LNCAP (cell line): ENCODE measurements around the gene RANBP1.

ENCODE experiments used
- TF ChIP-seq, protein P1 (sequence below): fragments of 450-650 bp; IDR thresholded peaks from 2 replicates; pipeline ENCODE4 v1.5.1; 2017; ENCODE audit warnings: mild to moderate bottlenecking

RANBP1 gene

DNA sequence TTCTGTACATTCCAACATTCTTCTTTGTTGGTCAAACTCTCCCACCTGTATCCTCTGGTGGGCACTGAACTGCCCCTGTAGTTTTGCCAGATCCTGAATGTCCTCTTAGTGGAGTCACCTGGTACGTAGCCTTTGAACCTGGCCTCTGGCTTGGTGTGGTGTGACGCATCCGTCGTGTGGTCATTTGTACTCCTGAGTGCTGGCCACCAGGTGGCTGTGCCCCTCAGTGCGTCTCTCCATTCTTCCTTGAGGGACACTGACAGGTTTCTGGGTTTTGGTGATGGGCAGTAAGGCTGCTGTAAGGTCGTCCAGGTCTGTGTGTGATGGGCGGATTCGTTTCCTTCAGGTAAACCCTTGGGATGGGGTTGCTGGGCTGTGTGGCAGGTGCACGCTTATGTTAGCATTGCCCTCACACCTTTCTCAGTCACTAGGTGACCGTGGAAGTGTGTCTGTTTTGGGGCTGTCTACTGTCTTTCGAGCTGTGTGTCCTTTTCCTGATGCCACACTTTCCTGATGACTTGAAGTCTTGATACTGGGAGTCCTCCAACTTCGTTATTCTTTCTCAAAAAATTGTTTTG, 13.6 kb upstream of the RANBP1 start:
- TF ChIP-seq, protein P1, sequence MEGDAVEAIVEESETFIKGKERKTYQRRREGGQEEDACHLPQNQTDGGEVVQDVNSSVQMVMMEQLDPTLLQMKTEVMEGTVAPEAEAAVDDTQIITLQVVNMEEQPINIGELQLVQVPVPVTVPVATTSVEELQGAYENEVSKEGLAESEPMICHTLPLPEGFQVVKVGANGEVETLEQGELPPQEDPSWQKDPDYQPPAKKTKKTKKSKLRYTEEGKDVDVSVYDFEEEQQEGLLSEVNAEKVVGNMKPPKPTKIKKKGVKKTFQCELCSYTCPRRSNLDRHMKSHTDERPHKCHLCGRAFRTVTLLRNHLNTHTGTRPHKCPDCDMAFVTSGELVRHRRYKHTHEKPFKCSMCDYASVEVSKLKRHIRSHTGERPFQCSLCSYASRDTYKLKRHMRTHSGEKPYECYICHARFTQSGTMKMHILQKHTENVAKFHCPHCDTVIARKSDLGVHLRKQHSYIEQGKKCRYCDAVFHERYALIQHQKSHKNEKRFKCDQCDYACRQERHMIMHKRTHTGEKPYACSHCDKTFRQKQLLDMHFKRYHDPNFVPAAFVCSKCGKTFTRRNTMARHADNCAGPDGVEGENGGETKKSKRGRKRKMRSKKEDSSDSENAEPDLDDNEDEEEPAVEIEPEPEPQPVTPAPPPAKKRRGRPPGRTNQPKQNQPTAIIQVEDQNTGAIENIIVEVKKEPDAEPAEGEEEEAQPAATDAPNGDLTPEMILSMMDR = no peak

DNA sequence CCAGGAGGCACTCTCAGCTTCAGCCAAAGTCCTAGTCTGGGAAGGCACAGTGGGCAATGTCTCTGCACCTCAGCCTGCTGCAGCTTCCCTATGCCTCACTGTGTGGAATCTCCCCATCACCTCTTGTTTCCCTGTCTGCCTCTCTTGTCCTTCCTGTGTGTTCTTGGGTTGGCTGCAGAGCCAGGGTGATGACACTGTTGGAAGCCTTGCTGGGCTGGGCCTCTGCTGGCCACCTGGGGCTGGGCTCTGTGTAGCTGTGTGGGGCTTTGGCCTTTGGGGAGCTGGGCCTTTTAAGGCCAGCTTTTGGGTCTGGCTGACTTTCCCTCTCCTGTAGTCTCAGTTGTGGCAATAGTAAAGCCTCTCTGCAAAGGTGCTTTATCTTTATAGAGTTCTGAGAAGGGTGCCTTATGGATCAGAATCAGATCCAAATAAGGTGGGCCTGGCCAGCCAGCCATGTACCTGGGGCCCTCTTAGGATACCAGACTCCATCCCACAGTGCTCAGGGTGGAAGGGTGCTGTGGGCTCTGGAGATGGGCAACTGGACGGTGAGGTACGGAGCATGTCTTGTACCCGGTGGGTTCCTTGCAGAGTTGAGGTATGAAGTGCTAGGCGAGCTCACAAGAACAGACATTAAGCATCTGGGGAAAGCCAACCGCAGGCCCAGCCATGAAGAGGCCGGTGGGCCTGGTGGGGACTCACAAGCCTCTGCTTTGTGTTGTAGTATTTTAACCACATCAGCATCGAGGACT, 10.3 kb upstream of the RANBP1 start:
- TF ChIP-seq, protein P1 = no peak

DNA sequence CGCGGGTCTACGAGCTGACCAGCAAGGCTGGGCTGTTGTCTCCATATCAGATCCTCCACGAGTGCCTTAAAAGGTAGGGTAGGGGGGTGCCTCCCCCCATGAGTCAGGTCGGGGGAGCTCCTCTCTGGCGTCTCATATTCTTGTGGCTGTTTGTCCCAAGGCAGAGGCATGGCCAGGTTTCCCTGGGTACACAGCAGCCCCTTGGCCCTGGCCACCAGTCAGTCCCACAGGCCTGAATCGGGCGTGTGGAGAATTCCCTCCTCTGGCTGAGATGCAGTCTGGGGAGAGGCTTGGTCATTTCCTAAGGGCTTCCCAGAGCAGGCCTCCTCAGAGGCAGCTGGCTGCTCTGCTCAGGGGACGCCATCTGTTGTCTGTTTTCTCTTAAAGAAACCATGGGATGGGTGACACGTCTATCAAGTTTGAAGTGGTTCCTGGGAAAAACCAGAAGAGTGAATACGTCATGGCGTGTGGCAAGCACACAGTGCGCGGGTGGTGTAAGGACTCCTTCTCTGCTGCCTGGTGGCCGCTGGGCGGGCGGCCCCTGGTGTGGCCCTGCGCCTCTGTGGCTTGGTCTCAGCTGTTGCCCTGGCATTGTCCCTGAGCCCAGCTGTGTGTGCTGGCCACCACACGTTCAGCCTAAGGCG, 9.6 kb upstream of the RANBP1 start:
- TF ChIP-seq, protein P1 = no peak

DNA sequence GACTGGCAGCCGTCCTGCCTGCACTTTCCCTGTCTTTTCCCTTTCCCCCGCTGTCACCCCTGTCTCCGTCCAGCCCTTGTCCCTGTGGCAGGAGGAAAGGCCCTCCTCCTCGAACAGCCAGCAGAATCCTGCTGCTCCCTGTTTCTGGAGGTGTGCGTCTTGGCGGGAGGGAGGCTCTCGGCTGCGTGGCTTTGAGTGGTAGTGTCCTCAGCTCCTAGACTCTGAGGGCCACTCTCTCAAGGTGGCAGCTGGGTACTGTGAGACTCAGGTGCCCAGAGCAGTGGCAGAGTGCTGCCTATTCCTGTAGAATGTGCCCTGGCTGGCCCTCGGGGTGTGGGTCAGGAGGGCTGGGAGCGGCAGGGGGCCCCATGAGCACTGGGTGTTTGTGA, 9.1 kb upstream of the RANBP1 start:
- TF ChIP-seq, protein P1 = no peak

DNA sequence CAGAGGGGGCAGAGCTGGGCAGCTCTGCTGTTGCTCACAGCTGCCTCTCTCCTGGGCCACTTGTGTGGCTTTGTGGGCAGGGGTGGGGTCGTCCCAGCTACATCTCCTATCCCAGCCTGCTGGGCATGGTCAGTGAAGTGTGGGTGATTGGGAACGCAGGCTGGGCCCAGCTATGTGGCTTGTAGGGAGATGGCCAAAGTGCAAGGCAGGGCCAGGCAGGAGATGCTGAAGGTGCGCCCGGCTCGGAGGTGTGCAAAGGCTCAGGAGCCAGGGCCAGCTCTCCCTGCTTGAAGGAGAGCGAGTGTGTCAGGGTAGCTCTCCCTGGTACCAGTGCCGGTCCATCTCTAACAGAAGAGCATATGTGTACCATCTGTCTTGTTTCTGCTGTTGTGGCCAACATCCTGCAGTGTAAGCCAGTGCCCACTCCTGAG, 8.4 kb upstream of the RANBP1 start:
- TF ChIP-seq, protein P1 = no peak

DNA sequence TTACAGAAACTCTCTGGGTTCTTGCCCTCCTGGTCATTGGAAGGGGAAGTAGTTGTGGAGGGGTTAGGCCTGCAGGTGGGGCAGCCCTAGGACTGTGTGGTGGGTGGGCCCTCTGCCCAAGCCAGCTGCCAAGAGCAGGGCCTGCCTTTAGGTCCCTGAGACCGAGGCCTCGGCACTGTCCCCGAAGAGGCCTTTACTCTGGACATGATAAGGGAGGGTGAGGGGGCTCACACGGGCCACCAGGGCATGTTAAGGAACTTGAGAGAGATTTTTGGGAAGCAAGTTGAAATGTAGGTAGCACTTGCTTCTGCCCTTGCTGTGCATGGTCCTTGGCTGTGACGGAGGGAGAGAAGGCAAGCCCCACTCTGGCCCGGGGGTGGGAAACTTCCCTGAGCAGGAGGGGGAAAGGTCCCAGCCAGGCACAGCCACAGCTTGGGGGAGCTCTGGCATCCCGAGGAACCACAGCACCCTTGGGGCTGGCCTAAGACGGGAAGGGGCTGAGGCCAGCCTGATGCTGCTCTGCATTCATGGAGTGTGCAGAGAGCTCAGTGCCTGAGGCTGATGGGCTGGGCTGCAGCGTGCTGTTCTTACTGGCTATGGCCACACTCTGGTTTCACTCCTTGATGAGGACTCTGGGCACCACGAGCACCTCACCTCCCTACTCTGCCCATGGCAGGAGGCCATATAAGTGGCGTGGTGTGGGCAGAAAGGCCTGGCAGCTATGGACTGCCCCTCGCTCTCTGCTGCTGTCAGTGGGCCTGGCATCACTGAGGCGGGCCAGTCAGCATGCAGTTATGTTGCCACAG, 7.8 kb upstream of the RANBP1 start:
- TF ChIP-seq, protein P1 = no peak

DNA sequence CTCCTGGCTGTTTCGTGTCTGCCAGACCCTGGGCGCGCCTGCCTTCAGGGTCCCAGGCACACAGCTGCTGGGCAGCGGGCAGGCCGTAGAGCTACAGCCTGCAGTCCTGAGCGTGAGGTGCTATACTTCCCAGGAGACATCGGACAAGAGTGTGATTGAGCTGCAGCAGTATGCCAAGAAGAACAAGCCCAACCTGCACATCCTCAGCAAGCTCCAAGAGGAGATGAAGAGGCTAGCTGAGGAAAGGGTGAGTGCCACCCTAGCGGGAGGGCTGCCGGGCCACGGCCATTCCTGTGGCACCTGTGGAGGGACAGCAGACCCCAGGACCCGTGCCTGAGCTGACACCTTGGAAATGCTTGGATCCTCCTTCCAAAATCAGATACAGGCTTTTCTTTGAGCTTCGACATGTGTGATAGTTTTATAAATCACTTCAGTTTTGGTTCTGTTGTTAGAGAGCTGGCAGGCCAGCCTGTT, 7.1 kb upstream of the RANBP1 start:
- TF ChIP-seq, protein P1 = no peak
